HG03342 (cell line): ENCODE data around the gene JCAD.

Source experiments
- ATAC-seq: cut with Tn5 transposase; IDR thresholded peaks from one replicate; pipeline ENCODE4 v1.9.1; 2021; ENCODE audit warnings: mild to moderate bottlenecking, moderate library complexity; ENCODE audit not compliant: unreplicated experiment

The JCAD gene

GRCh38 chr10:30073767-30074060 is 14.3 kb upstream of the JCAD start:
- no peak for ATAC-seq

DNA sequence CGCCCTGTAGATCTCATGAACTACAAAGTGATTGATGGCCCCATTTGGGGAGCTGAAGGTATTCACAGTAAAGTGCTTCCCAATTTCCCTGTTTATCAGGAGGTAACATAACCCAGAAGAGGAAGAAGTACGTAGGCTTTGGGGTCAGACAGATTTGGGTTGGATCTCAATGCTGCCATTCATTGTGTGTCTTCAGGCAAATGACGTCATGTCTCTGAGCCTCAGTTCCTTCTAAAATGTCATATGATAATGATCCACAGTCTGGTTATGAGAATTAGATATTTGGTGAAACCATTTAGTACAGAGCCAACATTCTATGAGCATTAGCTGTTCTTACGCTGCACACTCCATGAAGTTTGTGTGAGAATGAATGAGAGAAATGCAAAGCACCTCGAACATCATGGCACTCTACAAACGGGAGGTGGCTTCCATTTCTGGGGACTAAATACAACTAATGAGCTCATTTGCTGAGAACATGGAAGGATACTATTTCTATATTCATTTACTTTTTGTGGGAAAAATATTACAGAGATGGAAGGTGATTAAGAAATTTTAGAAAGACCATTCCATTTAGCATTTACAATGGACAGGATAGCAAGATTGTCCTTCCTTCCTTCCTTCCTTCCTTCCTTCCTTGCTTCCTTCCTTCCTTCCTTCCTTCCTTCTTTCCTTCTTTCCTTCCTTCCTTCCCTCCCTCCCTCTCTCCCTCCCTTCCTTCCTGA is 13.8 kb upstream of the JCAD start:
- ATAC-seq, result no peak

GRCh38 chr10:30072068-30072467 is 12.7 kb upstream of the JCAD start:
- ATAC-seq, result no peak

- no peak for ATAC-seq
Observed at GRCh38 chr10:30070001-30070685, 10.8 kb upstream of the JCAD start.

DNA sequence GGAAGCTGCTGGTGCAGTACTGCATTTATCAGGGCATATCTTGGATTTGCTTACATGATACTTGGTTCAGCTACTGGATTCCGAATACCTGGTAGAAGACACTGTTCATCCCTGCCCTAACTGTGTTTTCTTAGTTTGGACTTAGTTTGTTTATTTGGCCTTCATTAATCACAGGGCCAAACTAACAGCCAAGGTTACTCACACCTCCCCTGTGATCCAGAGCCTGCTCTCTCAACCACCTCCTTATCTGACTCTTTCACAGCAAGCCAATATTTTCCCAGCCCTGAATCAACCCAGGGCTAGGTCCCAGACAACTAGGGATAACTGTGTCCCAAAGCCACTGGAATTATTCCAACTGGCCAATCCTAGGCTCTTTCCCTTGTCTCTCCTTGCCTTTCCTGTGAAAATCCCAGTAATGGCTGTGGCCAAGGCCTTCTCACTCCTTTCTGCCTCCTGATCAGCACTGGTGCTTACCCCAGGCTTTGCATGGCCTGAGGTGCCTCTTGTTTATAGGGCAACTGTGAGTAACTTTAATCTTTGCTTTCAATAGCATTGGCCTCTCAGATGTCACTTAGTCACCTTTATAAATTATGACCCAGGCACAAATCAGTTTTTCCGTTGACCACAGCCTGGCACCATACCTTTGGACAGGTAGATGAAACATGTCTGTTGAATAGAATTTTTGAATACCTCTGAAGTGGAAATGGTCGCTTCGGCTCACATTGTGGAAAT is 9.3 kb upstream of the JCAD start:
- ATAC-seq, result no peak

DNA sequence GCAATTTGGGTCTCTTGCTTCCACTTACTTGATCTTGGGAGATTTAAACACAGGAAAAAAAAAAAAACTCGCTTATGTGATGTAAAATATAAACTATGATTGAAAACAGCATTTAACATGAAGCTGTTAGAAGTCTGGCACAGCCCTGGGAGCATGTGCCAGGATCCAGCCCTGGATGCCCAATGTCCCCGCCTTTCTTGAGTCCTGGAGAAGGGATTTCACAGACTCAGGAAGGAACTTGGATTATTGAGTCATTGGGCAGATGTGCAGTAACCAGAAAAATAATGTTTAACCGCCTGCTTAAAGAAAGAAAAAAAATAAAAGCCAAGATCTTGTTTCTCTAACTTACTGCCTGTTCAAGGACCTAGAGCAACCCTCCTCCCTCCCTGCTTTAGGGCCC is 3.7 kb upstream of the JCAD start:
- no peak for ATAC-seq

GRCh38 chr10:30062582-30062981 is 3.2 kb upstream of the JCAD start:
- ATAC-seq, result no peak

GRCh38 chr10:30062090-30062489 is 2.7 kb upstream of the JCAD start:
- ATAC-seq, result no peak

- no peak for ATAC-seq
Observed at GRCh38 chr10:30058570-30059132, 735 bp downstream of the JCAD start.

GRCh38 chr10:30057894-30058556 is 1.4 kb downstream of the JCAD start:
- ATAC-seq, result no peak

GRCh38 chr10:30057421-30057841 is 2.0 kb downstream of the JCAD start:
- no peak for ATAC-seq

DNA sequence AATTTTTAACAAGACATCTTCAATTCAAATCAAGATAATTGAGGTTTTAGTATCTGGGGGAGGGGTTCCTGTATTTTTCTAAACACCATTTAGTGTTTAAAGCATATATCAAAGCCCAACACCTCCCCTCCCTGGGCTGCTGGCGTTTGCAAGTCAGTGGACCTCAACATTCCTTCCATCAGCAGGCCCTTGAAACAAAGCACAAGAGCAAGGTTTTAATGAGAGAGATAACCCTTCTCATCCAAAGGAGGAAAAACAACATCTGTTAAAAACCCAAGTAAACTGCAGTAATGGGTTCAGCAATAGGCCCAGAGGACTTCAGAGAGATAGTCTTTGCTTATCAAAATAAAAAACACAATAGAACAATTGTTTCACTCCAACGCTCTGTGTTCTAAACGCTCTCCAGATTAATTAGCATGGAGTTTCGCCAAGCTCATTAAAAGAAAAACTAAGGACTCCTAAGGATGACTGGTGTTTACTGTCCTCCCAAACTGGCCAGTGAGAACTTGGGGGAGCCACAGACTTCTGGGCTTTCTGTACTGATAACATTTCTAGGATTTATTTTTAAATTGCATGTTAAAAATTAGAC is 2.5 kb downstream of the JCAD start:
- ATAC-seq, result no peak

DNA sequence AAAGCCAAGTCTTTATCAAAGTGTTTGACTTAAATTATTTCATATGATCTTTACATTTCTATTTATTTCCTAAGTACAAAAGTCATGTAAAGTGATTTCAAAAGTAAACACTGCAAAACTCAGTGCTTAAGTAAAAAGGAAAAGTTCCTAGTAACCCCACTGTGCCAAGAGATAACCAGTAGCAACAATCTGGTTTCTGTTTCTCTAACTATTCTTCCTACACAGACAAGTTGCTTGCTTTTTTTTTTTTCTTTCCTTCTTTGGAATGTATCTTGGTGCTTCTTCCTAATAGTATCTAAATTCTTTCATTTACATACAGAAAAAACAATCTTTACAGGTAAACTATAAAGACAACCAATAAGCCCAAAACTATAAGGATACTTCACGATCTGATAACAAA is 3.1 kb downstream of the JCAD start:
- ATAC-seq, result no peak

DNA sequence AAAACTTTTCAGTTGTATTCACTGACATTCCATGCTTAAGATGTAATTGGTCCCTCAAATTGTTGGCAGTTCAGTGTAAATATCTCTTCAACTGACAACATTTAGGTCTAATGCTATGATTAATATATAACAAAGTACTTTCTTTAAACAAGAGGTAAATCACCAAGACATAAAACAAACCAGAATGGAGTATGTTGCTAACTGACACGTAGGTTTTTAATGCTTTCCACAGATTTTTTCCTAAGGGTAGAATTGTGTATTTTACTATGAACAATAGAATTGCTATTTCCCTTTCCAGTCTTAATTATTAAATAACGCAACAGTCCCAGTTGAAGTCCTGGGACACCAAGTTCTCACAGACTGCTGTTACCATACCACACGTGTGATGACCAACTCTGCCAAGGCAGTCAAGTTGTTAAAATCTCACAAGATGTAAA is 4.1 kb downstream of the JCAD start:
- no peak for ATAC-seq

- no peak for ATAC-seq
Observed at GRCh38 chr10:30052062-30052461, 7.3 kb downstream of the JCAD start.

DNA sequence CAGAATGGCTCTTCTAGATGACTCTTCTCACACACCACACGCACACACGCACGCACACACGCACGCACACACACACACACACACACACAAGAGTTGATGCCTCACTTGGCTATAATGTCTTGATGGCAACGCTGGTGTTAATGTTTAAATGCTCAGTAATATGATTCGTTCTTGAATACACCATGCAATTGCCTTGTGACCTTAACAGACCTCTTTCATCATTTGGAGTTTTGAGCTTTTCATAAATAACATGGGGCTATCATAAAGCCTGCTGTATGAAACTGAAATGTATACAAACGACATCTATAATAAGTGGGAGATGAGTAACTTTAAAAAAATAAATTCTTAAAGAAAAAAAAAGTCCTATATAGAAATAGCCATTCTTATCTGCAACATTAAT is 8.2 kb downstream of the JCAD start:
- ATAC-seq, result no peak

- ATAC-seq, result no peak
Observed at GRCh38 chr10:30050411-30050810, 9.0 kb downstream of the JCAD start.

DNA sequence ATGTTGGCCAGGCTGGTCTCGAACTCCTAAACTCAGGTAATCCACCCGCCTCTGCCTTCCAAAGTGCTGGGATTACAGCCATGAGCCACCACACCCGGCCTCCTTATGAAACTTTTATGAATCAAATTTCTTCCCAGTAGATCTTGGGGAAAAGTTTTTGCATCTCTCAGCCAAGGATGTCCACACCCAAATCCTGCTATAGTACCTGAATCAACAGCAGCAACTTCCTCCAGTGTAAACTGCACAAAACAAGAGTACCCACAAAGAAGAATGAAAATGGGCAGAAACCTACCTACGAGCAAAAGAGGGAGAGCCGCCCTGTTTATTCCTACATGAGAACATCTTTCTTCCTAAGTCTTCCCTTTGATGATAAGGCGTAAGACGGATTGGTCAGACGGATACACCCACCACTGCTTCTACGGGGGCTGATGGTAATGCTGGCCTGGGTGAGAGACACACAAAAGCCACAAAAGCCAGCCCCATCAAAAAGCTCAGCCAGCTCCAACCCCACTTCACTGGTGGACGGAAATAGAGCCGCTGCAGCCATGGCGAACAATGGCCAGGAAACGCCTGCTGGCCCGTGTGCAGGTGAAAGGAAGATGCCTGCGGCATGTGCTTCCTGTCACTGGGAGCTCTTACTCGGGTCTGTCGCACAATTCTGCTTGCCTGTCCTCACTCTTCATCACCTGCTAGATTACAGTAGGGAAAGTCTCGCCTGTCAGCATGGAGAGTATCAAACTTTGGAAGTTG is 10.4 kb downstream of the JCAD start:
- ATAC-seq, result no peak

DNA sequence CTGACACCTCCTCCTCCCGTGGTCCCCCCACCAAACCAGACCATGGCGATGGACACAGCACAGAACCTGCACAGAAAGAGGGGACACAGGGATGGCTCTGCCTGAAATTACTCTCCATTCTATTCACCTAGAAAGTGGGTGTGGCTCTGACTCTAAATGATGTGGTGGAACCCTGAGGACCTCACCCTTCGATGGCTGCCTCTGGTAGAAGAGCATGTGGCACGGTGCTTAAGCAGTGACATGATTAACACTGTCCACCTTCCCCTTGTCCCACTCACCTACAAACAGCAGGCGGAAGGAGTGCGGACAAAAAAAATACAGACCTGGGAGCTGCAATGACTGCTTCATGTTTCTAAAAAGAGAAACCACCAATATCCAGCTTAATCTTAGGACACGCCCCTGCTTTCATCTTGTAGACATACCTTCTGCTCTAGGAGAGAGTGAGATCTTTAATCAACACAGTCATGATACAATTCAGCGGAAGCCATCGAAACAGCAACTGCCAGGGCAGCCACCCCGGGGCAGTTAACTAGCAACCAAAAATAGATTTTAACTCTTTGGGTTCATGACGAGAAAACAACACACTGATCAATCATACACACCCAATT is 11.4 kb downstream of the JCAD start:
- ATAC-seq, result no peak

DNA sequence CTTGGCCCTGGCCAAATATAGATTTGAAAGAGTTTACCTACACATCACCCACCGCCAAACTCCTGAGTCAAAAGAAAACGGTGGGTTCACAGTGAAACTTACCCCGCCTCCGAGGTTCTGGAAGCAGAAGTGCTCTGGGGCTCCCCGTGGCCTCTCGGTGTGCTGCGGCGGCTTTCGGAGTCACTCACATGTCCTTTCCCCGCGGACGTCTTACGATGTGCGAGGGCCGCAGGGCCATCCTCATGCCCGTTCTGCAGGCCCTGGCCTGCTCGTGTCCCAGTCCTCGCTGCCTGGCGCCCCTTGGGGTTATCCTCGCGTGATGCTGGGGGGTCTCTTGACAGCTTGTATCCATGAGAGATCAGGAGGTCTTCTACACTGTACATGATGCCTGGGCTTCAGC is 12.0 kb downstream of the JCAD start:
- no peak for ATAC-seq
